ENCODE results near the gene OCSTAMP.

Gene OCSTAMP, protein sequence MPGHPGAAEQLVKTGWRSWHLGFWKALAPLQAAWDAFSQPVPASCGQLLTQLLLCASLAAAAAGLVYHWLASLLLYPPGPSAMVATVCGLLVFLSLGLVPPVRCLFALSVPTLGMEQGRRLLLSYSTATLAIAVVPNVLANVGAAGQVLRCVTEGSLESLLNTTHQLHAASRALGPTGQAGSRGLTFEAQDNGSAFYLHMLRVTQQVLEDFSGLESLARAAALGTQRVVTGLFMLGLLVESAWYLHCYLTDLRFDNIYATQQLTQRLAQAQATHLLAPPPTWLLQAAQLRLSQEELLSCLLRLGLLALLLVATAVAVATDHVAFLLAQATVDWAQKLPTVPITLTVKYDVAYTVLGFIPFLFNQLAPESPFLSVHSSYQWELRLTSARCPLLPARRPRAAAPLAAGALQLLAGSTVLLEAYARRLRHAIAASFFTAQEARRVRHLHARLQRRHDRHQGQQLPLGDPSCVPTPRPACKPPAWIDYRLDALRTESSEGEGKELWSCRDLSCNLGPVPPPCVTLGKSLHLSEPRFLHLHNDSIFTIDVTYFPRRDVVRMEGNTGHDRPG

DNA sequence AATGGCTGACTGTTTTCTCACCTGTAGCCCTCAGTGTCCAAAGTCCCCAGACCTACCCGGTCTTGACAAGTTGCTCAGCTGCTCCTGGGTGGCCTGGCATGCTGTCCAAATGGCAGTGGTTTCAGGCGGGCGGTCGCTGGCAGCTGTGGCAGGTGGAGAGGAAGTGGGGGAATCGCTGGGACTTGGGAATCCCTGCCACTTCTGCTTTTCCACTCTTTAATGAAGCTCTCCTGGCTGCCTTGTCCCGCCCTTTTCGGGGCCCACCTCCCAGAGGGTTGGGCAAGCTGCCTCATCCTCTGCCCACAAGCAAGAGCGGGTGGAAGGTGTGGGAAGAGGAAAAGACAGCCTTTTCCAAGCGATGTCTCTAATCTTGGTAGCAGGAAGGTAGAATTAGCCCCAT lies at the start of gene OCSTAMP:
Gene OCSTAMP, minus strand, starts transcription at position 194 of the 400 bp plus-strand sequence. Its CDS starts 94 bp downstream, at position 100.
- DNase-seq (ENCODE audit: low read depth, low spot score) = no peak

DNA sequence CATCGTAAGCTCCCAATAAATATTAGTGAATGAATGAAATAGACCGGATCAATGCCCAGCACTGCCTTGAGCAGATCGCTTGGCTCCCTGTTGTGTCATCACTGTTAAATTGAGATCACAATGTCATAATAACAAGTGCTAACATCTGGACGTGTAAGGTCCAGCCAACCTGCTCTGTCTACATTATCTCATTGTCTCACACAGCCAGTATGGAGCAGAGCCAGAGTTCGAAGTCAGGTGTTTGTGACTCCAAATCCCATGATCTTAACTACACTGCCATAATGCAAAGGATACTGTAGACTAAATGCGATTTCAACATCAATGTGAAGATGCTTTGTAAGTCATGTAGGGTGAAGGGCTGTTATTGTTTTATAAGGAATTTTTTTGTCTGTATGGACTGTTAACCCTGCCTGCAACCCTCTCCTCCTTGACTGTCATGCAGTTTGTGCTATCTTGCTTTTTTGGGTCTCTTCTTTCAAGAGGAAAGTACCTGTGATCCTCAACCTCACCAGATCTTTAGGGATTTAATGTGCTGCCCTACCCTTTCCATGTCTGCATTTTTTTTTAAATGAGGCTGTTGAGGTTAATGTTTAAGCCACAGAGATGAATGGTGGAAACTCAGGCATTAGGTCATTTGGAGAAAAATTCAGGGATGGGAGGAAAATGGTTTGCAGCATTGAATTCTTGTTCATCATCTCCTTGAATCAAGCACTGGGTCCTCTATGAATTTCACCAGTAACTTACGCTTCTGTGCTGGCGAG lies 49.0 kb upstream of the OCSTAMP start:
- no peak for DNase-seq (ENCODE audit: low read depth, low spot score)

GRCh38 chr20:46595933-46596332 lies 45.5 kb upstream of the OCSTAMP start:
- DNase-seq (ENCODE audit: low read depth, low spot score) = no peak

DNA sequence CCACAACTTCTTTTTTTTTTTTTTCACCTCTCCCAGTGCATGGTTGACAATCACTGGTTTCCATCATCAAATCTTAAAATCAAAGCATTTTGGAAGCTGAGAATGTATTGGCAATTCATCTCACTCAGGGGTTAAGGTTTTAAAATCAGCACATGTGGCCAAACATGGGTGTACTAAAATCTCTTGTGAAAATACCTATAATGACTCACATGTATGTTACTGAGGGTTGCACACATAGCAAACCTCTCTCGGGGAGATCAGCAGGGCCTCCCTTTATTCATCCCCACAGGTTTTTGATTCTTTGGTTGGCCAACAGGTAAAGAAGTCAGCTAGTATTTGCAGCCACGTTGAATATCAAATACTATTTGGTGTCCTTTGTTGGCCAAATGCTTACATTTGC lies 44.3 kb upstream of the OCSTAMP start:
- DNase-seq (ENCODE audit: low read depth, low spot score) = no peak

DNA sequence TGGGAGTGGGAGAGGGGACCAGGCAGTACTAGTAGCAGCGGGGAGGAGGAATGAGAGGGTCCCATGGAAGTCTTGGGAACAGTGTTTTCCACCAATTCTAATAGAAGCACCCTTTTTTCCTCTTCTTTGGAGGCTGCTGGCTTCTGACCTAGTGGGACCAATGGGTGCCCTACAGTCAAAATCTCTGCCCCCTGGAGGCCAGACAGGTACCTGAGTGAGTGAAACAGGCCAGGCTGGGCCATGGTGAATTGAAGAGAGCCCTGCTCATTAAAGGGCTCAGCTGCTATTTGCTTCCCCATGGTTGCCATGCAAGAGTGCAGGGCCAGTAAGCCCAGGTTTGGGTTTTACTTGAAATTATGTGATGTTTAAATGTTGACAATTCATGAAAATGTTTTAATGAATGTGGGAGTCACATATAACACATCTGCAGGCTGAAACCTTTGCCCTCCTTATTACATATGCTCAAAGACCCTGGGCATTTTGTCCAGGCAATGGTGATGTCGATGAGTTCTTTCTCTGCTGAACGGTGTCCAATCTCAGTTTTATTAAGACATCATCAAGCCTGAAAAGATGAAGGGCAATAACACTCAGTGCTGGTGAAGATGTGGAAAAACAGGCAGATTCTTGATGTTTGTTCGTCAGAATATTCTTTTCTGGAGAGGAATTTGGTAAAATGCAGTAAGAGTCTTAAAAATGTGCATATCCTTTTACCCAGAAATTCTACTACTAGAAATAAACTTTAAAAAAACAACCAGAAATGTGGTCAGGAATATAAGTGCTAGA lies 42.3 kb upstream of the OCSTAMP start:
- DNase-seq (ENCODE audit: low read depth, low spot score) = no peak

GRCh38 chr20:46590443-46590842 lies 40.0 kb upstream of the OCSTAMP start:
- no peak for DNase-seq (ENCODE audit: low read depth, low spot score)

DNA sequence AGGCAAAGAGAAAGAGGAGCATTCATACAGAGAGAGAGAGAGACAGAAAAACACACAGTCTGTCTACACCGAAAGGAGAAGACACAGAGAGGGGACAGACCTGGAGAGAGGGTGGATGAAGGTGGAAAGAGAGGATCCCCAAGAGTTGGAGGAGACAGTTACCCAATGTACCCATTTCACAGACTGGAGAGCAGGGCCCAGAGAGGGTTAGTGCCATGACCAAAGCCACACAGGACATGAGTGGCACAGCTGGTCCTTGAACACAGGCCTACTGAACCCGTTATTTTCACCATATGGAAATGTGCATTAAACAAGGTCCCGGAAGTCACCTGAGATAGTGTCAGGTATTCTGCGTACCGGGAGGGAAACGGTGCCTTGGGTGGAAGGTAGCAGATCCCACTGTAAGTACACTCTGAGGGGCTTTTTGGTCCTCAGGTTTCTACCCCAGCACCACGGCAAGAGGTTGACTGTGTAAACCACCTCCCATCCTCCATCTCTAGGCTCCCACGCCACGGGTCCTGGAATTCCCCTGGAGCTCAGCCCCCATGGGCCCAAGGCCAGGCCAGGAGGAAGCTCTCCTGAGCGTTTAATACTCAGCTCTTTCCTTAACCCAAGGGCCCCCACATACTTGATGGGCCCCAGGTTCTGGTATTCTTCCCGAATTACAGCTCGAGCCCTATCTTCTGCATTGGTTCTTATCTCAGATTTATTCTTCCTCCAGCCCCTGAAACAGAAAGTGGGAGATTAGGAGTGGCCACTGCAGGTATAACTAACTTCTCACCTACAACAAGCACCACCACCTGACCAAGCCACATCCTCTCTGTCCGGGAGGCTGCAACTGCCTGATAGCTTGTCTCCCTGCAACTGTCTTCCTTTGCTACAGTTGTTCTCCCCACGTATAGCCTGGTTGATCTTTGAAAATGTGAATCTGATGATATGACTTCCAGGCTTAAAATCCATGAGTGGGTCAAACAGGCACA lies 38.4 kb upstream of the OCSTAMP start:
- no peak for DNase-seq (ENCODE audit: low read depth, low spot score)

DNA sequence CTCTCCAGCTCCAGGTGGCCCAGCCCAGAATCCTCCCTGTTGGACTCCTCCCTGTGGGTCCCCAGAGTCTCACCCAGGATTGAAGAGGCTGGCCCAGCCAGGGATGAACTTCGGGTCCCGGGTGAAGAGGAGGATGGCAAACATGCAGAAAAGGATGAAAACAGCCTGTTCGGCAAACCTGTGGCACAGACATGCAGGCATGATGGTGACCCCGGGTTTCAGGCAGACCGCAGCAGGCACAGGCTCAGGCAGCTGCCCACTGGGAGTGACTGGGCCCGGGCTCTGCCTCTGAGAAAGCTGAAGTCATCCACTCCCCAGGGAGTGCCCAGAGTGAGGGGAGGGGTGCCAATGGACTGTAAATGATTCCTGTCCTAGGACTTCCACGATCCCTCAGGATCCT lies 37.5 kb upstream of the OCSTAMP start:
- DNase-seq (ENCODE audit: low read depth, low spot score) = no peak

- DNase-seq (ENCODE audit: low read depth, low spot score) = no peak
Measured at GRCh38 chr20:46586724-46587123, 36.3 kb upstream of the OCSTAMP start.

- DNase-seq (ENCODE audit: low read depth, low spot score) = no peak
Measured at GRCh38 chr20:46584508-46584907, 34.1 kb upstream of the OCSTAMP start.

DNA sequence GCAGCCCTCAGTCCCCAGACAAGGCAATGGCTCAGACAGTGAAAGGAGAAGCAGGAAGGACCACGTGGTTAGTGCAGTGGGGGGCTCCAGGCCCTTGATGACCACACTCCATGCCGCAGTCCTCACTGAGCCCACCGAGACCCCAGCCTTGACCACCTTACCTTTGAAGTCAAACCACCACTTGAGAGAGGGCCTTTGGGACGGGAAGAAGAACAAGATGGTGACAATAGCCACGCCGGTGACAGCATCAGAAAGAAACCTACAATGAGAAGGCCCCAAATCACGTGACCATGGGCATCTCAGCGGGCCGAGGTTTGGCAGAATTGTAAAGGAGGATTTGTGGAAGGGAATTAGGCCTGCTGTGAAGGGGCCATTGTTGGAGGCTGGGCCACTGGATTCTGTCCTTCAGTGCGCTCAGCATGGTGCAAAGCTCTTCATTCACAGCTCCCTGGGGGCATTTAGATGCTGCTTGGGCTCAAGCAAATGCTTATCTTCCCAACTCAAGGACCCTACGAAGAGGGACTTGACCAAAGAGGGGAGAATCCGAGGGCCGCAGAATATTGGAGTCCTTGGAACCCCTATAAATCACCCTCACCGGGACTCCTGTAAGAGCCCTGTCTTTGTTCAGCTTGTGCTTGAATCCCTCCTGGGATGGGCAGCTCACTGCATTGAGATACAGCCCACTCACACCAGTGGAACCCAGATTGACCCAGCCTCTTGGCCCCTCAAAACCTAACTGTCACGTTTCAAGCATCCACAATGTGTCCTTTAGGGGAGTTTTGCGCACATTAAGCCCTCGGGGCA lies 33.2 kb upstream of the OCSTAMP start:
- no peak for DNase-seq (ENCODE audit: low read depth, low spot score)

DNA sequence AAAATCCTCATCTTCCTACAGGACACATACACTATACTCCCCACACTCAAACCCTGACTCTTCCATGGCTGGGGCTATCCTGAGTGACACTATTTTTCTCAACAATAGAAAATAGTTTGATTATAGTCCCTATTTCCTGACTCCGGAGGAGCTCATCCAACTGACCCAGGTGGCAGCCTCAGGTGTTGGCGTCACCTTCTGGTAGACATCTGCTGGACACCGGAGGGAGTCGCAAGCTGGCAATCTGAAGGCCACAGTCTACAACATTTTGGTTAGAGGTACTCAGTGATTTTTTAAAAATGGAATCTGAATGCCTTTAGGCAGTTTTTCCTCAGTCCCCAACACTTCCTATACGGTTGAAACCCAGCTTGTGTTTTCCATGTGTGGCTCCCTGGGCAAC lies 32.2 kb upstream of the OCSTAMP start:
- no peak for DNase-seq (ENCODE audit: low read depth, low spot score)

- no peak for DNase-seq (ENCODE audit: low read depth, low spot score)
Measured at GRCh38 chr20:46581391-46581790, 30.9 kb upstream of the OCSTAMP start.

- no peak for DNase-seq (ENCODE audit: low read depth, low spot score)
Measured at GRCh38 chr20:46580613-46581205, 30.3 kb upstream of the OCSTAMP start.

DNA sequence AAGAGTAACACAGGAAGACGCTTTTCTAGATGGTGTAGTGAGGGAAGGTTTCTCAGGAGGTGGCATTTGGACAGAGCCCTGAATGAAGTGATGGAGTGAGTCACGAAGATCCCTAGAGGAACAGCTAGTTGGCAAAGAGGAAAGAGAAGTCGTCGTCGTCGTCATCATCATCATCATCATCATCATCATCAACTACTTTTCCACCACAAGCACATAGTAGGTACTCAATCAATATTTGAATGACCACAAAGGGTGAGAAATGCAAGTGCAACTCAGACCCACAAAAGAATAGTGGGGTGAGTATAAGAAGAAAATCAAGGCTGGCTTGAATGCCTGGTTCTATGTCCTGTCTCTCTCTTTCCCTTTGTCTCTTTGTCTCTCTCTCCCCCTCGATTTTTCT lies 28.3 kb upstream of the OCSTAMP start:
- no peak for DNase-seq (ENCODE audit: low read depth, low spot score)

GRCh38 chr20:46576774-46577395 lies 26.4 kb upstream of the OCSTAMP start:
- no peak for DNase-seq (ENCODE audit: low read depth, low spot score)

GRCh38 chr20:46575937-46576461 lies 25.5 kb upstream of the OCSTAMP start:
- DNase-seq (ENCODE audit: low read depth, low spot score) = no peak

GRCh38 chr20:46575394-46575793 lies 24.9 kb upstream of the OCSTAMP start:
- no peak for DNase-seq (ENCODE audit: low read depth, low spot score)
